ES-I3 (cell line): Measurements from ENCODE around the gene FMNL3.
"Not testable (repeated sequence)": the region's sequence is repeated elsewhere in the genome, so short reads cannot be mapped to it uniquely, and the experiment has no call there.

Experiments
- H3K36me3 ChIP-seq: 2 replicates; pipeline ENCODE4 v1.6.1; 2013; ENCODE audit warnings: mild to moderate bottlenecking, low read length, control low read depth, moderate library complexity; ENCODE audit not compliant: insufficient read depth
- H3K4me1 ChIP-seq: 2 replicates; pipeline ENCODE4 v1.6.1; 2013; ENCODE audit warnings: mild to moderate bottlenecking, control low read depth, low read length; ENCODE audit not compliant: insufficient read depth
- H3K9ac ChIP-seq: 2 replicates; pipeline ENCODE4 v1.6.1; 2013; ENCODE audit warnings: low read depth, mild to moderate bottlenecking, low read length, moderate library complexity
- H3K9me3 ChIP-seq: 2 replicates; pipeline ENCODE4 v1.6.1; 2013; ENCODE audit warnings: mild to moderate bottlenecking, low read length, moderate library complexity; ENCODE audit not compliant: control insufficient read depth, insufficient read depth

Gene FMNL3, protein sequence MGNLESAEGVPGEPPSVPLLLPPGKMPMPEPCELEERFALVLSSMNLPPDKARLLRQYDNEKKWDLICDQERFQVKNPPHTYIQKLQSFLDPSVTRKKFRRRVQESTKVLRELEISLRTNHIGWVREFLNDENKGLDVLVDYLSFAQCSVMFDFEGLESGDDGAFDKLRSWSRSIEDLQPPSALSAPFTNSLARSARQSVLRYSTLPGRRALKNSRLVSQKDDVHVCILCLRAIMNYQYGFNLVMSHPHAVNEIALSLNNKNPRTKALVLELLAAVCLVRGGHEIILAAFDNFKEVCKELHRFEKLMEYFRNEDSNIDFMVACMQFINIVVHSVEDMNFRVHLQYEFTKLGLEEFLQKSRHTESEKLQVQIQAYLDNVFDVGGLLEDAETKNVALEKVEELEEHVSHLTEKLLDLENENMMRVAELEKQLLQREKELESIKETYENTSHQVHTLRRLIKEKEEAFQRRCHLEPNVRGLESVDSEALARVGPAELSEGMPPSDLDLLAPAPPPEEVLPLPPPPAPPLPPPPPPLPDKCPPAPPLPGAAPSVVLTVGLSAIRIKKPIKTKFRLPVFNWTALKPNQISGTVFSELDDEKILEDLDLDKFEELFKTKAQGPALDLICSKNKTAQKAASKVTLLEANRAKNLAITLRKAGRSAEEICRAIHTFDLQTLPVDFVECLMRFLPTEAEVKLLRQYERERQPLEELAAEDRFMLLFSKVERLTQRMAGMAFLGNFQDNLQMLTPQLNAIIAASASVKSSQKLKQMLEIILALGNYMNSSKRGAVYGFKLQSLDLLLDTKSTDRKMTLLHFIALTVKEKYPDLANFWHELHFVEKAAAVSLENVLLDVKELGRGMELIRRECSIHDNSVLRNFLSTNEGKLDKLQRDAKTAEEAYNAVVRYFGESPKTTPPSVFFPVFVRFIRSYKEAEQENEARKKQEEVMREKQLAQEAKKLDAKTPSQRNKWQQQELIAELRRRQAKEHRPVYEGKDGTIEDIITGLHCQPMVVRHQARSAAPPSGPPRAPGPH

DNA sequence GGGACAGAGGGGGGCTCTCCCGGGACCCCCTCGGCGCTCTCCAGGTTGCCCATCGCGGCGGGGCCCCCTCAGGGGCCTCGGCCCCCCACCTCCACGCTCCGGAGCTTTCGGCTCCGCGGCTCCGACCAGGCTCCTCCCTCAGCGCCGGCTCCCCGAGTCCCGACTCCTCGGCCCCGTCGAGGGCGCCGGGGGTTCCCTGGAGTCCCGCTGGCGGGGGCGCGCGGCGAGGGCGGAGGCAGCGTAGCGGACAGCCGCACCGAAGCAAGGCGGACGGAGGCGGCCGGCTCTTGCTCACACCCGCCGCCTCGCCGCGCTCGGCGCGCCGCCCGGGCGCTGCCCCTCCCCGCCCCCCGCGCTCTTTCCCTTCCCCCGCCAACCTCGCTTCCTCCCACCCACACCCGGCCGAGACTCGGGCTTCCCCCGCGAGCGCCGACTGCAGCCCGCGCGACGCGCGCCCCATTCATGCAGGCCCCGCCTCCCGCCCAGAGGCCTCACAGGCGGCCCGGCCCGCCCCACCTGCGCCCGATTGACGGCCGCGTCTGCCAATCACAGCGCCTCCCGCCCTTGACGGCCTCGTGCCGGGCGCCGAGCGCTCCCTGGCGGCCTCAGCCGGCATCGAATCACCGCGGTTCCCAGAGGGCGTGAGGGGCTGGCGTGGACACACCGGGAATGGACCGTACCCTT lies at the start of gene FMNL3:
TSS of gene FMNL3 (minus strand) at position 278 of the 684 bp plus-strand sequence. CDS start at position 53, 225 bp downstream.
- no peaks in the 10 kb centered on the region for H3K9me3 ChIP-seq
- H3K36me3 ChIP-seq = no peaks in the 10 kb centered on the region
- peaks cover 30% of the 10 kb centered on the region for H3K4me1 ChIP-seq
- H3K9ac ChIP-seq = peak within 1 kb of the TSS; percentile 72

DNA sequence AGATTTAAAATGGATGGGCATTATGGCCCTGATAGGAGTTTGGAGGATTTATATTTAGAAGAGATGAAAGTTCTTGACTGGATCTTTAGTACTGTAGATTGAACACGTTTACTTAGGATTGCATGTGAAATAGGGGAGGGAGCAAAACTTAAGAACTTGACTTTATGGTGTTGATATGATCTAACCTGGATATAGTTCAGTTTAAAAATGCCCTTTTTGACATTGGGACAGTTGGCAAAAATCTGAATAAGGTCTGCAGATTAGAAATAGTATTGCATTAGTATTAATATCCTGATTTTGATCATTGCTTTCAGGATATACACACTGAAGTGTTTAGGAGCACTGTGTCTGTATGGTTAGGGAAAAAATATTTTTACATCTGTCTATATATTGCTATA lies 43.8 kb upstream of the FMNL3 start:
- H3K9ac ChIP-seq = no peak overlapping the region
- H3K4me1 ChIP-seq = peaks cover 22% of the 10 kb centered on the region
- H3K9me3 ChIP-seq = no peaks in the 10 kb centered on the region
- H3K36me3 ChIP-seq = peaks cover 26% of the 10 kb centered on the region

DNA sequence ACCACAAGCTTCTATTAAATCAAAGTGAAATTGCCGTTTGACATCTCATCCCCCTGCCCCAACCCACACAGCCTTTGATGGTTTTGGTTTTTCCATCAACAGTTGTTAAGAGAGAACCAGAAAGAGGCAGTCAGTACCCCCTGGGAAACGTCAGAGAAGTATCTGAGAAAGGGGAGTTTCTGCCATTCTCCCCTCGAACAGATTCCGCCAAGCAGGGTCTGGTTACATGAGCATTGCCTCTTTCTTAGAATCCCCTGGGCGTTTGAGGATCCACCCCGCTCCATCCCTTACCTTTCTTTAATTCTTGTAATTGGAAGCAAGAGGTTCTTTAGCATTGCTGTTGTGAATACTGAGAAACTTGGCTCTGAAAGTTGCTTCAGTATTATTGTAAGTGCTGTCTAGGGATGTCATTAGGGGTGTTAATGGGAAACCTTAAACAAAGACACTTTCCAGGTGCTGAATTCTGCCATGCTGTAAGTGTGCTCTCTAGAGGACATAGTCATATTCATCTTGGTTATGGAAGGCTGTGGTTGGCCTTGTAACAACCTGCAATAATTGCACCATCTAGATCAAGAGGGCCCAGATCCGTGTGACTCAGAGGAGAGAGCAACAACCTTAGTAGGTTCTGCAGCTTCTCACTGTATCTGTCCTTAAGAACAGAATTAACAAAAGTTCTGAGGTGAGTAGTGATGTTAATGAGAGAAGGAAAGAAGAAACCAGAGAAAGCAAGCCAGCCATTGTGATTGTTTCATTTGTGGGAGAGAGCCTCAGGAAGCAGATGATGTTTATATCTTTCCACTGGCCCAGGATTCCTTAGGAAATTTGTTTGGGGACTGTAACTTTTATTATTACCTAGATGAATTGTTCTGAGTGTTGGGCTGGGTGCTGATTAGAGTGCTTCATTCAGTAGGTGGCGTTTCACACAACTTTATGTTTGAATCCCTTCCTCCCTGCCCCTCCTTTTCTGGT lies 43.1 kb upstream of the FMNL3 start:
- Histone ChIP-seq H3K9ac (no peak overlapping the region), H3K9me3 (no peaks in the 10 kb centered on the region), H3K4me1 (peaks cover 22% of the 10 kb centered on the region), H3K36me3 (peaks cover 23% of the 10 kb centered on the region)

DNA sequence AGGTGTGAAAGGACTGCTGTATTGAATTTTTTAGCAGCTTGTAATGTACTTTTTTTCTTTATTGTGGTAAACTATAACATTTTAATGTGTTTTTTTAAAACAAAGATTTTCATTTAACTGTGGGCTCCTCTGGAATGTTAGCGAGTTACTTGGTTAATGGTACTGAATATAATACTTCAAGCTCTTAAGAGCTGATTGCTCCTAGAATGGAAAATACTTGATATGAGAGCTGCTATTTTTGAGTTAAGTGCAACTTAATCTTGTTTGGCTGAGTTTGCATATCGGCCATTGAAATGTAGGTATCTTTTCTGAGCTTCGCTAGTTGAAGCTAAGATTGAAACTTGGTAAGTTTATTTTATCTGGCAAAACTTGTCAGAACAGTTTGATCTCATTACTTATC lies 41.6 kb upstream of the FMNL3 start:
- Histone ChIP-seq H3K9ac (no peak overlapping the region), H3K4me1 (peaks cover 25% of the 10 kb centered on the region), H3K9me3 (no peaks in the 10 kb centered on the region), H3K36me3 (peaks cover 20% of the 10 kb centered on the region)

DNA sequence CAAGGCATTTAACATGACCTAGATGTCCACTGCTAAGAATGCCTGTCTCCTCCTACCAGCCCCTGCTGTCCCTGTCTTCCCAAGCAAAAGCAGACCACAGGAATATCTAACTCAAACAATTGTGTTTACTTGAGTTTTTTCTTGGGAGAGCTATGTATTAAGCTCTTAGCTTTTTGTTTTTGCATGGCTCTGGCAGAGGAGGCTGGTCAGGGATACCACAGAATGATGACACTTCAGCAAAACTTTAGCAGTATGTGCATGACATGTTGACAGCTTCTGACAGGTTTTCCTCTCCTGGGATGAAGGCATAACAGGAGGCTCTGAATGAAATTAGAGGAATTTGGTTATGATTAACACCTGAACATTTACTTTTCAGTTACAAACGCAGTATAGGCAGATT lies 41.1 kb upstream of the FMNL3 start:
- H3K9ac ChIP-seq = no peak overlapping the region
- peaks cover 25% of the 10 kb centered on the region for H3K4me1 ChIP-seq
- H3K36me3 ChIP-seq = peaks cover 18% of the 10 kb centered on the region
- H3K9me3 ChIP-seq = no peaks in the 10 kb centered on the region

DNA sequence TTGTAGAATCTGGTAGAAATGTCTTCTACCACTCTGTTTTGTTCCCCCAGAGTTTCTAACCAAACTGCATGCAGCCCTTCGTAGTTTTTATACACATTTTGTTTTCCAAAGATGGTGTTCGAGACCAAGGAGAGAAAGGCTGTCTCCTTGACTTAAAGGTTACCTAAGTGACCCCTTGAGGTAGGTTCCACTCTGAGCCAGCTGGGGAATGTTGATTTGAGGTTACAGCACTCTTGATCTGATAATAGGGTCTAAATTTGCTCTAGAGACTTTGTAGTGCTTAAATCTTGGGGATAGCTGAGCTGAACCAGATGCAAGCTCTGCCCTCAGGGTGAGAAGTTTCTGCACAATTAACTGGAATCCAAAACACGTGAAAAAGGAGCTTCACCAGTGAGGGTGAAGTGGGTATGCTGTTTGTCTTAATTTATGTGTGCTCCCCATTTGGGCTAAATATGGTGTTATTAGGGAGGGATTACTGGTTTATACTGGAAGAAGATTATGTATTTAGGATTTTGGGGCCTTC lies 37.2 kb upstream of the FMNL3 start:
- peaks cover 8% of the 10 kb centered on the region; the same call in 1 of the 2 replicates for H3K36me3 ChIP-seq
- H3K9me3 ChIP-seq = no peaks in the 10 kb centered on the region
- H3K9ac ChIP-seq = no peak overlapping the region
- H3K4me1 ChIP-seq = peaks cover 13% of the 10 kb centered on the region; the same call in 1 of the 2 replicates

DNA sequence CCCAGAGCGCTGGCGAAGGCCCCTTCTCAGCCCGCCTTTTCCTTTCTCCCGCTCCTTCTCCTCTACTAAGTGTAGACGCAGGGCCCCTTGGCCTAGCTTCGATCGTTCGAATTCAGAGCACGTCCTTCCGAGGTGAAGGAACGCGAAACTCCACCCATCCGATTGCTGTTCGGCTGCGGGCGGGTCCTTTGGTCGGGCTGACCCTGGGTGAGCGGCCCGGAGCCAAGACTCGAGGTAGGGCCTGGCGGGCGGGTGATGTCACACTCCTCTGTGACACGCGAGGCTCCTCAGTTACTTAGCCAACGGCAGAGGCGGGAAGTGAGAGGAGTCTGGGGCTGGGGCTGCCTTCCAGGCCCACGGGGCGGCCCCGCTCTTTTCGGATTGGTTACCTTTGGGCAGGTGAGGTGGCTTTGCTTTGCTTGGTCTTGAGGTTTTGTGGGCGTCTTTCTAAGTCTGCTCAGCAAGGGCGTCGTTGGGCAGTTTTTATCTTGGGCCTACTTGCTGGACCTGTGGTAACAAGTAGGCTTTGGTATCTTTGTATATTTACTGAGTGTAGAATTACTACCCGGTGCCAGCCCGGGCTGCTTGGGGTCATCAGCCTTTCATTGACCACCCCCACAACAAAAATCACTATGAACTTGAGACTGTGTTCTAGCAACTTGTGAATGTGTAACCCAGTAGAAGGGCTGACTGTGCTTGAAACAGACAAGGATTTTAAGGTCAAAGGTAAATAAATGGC lies 34.8 kb upstream of the FMNL3 start:
- H3K4me1 ChIP-seq = peaks cover 3% of the 10 kb centered on the region; the same call in 1 of the 2 replicates
- peak overlapping the region; percentile 77 for H3K9ac ChIP-seq
- no peaks in the 10 kb centered on the region for H3K9me3 ChIP-seq
- H3K36me3 ChIP-seq = peaks cover 5% of the 10 kb centered on the region; the same call in 1 of the 2 replicates

DNA sequence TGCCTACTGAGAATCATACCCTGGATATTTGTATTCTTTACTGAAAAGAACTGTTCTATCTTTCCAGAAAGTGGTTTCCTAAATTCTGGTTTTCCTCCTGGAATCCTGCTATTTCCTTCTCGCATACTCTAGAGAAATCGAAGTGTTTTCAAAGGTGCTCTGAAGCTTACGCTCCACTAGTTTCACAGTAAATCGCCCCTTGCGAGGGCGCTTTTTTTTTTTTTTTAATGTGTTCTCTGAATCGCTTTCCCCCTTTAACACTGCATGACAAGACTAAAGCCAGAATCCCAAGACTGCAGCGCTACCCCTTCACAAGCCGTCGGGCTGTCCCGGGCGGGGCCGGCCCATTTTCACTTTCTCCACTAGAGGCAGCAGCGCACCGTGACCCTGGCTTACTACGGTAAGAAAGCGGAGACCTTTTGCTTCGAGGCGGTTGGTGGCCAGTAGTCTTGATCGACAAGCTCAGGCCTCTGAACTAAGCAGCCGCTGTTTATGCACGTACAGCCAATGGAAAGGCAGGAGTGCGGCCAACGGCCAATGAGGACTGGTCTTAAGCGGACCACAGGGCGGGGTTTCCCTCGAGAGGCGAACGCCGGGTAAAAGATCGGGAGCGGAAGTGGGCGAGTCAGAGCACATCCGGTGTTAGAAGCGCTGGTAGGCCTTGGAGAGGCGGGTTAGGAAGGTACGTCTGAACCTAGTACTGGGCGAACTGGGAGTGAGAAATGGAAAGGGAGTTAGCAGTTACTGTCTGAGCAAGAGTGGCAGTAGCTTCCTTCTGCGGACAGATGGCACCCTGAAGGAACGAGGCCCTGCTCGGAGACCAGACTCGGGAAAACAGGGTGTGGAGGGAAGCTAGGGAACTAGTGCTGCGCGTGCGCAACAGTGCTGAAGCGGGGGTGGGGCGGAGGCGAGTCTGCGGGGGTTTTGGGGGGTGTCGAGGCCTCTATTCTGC lies 34.0 kb upstream of the FMNL3 start, which contains the start of gene TMBIM6:
TSS of gene TMBIM6 (plus strand) at position 628 of the 952 bp plus-strand sequence. CDS start 10,937 bp downstream, outside the sequence.
- H3K9me3 ChIP-seq = no peaks in the 10 kb centered on the region
- H3K9ac ChIP-seq = peak within 1 kb of the TSS; percentile 77
- H3K4me1 ChIP-seq = peaks cover 3% of the 10 kb centered on the region; the same call in 1 of the 2 replicates
- peaks cover 5% of the 10 kb centered on the region; the same call in 1 of the 2 replicates for H3K36me3 ChIP-seq

DNA sequence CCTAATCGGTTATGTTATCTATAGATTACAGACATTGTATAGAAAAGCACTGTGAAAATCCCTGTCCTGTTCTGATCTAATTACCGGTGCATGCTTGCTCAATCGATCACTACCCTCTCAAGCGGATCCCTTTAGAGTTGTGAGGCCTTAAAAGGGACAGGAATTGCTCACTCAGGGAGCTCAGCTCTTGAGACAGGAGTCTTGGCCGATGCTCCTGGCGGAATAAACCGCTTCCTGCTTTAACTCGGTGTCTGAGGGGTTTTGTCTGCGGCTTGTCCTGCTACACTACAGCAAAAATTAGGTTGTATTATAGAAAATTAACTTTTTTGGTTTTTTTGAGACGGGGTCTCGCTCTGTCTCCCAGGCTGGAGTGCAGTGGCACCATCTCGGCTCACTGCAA lies 33.1 kb upstream of the FMNL3 start:
- H3K36me3 ChIP-seq, H3K9ac ChIP-seq, H3K4me1 ChIP-seq, H3K9me3 ChIP-seq: not testable (repeated sequence)

DNA sequence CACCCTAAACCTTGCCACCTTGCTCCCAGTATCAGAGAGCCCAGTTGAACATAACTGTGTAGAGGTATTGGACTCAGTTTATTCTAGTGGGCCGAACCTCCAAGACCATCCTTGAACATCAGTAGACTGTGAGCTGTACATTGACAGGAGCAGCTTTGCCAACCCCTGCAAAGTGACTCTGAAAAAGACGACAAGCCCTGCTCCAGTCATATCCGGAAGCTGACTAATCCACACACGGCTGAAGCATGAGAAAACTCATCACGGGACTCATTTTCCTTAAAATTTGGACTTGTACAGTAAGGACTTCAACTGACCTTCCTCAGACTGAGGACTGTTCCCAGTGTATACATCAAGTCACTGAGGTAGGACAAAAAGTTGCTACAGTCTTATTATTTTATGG lies 31.5 kb upstream of the FMNL3 start:
- H3K36me3 ChIP-seq, H3K4me1 ChIP-seq, H3K9ac ChIP-seq, H3K9me3 ChIP-seq: not testable (repeated sequence)

DNA sequence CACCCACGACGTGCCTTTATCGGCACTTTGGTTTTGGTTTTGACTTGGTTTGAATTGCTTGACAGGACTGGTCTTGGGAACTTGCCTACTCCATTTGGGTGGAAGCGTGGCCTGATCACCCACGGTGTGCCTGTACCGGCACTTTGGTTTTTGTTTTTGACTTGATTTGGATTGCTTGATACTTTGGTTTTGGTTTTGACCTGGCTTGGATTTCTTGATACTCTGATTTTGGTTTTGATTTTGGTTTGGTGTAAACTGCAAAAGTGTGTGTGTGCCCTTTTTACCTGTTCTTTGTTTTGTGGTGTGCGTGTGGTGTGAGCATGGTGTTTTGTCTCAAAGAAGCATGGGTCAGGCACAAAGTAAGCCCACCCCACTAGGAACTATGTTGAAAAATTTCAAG lies 27.7 kb upstream of the FMNL3 start:
- H3K36me3 ChIP-seq, H3K9me3 ChIP-seq, H3K4me1 ChIP-seq, H3K9ac ChIP-seq: not testable (repeated sequence)
